ENCODE measurements around the gene MYZAP.

MYZAP gene

GRCh38 chr15:57732526-57733331 is 141.0 kb downstream of the MYZAP start:
- H3K4me3 ChIP-seq (replicated peaks; ENCODE audit: low read depth, low read length) = no peak overlapping the region
- peak; percentile 93 for TF ChIP-seq CTCF (IDR thresholded peaks at IDR 0.05; ENCODE audit: low read depth, low read length, missing control alignments)
- peak; percentile 52 for DNase-seq (ENCODE audit: extremely low read depth, low read depth)

DNA sequence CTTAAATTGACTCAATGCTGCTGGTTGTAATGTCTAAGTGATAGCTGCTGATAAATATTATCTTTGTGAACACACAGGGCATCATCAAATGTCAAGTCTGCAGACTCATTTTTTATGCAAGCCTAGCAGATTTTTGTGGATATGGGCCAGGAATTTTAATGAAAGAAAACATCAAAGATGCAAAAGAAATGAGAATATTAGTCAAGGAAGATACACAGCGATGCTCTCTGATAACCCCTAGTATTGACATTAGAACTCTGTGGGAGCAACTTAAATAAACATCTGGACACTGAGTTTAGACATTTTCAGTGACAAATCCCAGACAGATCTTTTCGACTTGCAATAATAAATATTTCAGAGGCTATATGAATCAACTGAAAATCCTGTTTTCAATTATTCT is 143.2 kb downstream of the MYZAP start:
- no peak for TF ChIP-seq CTCF (IDR thresholded peaks at IDR 0.05; ENCODE audit: low read depth, low read length, missing control alignments)
- DNase-seq (ENCODE audit: extremely low read depth, low read depth) = no peak
- H3K4me3 ChIP-seq (replicated peaks; ENCODE audit: low read depth, low read length) = no peak overlapping the region
